Muscle layer of duodenum (tissue), 2 donors: ENCODE results near the gene SPOCK1.

Source experiments
- H3K27ac ChIP-seq: one replicate; pipeline ENCODE4 v1.7.0; 2013; ENCODE audit warnings: mild to moderate bottlenecking, low read length
- H3K27me3 ChIP-seq: one replicate; pipeline ENCODE4 v1.7.0; 2013; ENCODE audit warnings: low read depth, mild to moderate bottlenecking, control low read depth, low read length
- H3K36me3 ChIP-seq, 2 donors: one replicate each; pipeline ENCODE4 v1.7.0; 2013; ENCODE audit warnings: low read length in 2 of 2, control low read depth in 1 of 2, mild to moderate bottlenecking in 1 of 2; ENCODE audit not compliant: insufficient read depth in 2 of 2, control insufficient read depth in 1 of 2
- H3K4me1 ChIP-seq, 2 donors: one replicate each; pipeline ENCODE4 v1.7.0; 2013; ENCODE audit warnings: low read length in 2 of 2, mild to moderate bottlenecking in 2 of 2, control low read depth in 1 of 2, moderate library complexity in 1 of 2; ENCODE audit not compliant: insufficient read depth in 2 of 2, control insufficient read depth in 1 of 2
- H3K4me3 ChIP-seq, 2 donors: one replicate each; pipeline ENCODE4 v1.7.0; 2013; ENCODE audit warnings: low read length in 2 of 2, low read depth in 1 of 2, mild to moderate bottlenecking in 1 of 2
- H3K9me3 ChIP-seq, 2 donors: one replicate each; pipeline ENCODE4 v1.7.0; 2013; ENCODE audit warnings: low read length in 2 of 2, control low read depth in 1 of 2, mild to moderate bottlenecking in 1 of 2; ENCODE audit not compliant: control insufficient read depth in 1 of 2
- donor health status: healthy.

SPOCK1 gene

DNA sequence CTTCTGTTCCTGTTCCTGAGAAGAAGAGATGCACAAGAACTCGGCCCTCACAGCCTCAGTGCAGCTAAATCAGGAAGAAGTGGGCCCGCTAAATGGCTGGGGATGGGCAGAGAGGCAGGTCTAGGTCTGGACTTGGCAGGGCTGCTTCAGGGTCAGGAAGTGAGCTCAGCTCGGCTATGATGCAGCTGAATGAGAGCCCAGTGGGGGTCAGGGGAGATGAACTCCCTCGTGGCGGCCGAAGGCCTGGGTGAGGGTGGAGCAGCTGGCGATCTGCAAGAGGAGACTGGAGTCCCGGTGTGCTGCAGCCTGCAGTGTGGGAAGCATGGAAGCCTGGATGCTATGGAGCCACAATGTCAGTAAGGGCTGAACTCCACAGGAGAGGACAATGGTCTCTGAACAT lies 466.2 kb downstream of the SPOCK1 start:
- Histone ChIP-seq H3K27ac (no peak overlapping the region), H3K4me1 (no peaks in the 10 kb centered on the region), H3K4me3 (no peak overlapping the region), H3K36me3 (no peaks in the 10 kb centered on the region), H3K27me3 (no peaks in the 10 kb centered on the region), H3K9me3 (no peaks in the 10 kb centered on the region)

DNA sequence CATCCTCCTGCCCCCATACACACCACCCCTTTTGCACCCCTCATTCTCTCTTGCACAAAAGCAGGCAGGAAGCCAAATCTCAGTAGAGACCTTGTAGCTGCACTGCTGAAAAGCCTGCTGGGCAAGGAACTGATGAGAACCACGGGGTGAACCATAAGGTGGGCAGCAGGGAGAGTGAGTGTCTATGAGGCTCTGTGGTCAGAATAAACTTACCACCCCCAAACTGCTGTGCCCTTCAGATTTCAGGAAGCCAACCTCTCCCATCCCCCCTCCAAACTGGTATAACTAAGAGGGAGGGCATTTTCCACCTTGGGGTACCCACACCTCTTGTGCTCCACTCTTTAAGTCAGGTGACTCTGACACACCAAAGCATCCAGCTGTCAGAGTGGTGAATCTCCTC lies 471.4 kb downstream of the SPOCK1 start:
- Histone ChIP-seq H3K27me3 (no peaks in the 10 kb centered on the region), H3K4me1 (no peaks in the 10 kb centered on the region), H3K4me3 (no peak overlapping the region), H3K27ac (no peak overlapping the region), H3K9me3 (no peaks in the 10 kb centered on the region), H3K36me3 (no peaks in the 10 kb centered on the region)

DNA sequence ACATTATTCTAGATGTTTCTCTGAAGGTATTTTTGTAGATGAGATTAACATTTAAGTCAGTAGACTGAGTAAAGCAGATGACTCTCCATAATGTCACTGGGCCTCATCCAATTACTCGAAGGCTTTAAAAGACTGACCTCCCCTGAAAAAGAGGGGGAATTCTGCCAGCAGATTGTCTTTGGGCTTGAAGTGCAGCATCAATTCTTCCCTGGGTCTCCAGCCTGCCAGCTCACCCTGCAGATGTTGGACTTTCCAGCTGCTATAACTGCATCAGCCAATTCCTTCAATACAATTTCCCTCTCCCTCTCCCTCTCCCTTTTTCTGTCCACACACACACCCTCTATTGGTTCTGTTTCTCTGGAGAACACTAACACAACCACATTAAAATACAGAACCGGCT lies 472.8 kb downstream of the SPOCK1 start:
- no peaks in the 10 kb centered on the region for H3K36me3 ChIP-seq
- no peaks in the 10 kb centered on the region for H3K9me3 ChIP-seq
- H3K27ac ChIP-seq, result no peak overlapping the region
- H3K4me1 ChIP-seq, result peaks cover 0 to 3% of the 10 kb centered on the region in 2 donors
- H3K4me3 ChIP-seq, result no peak overlapping the region
- H3K27me3 ChIP-seq, result no peaks in the 10 kb centered on the region

DNA sequence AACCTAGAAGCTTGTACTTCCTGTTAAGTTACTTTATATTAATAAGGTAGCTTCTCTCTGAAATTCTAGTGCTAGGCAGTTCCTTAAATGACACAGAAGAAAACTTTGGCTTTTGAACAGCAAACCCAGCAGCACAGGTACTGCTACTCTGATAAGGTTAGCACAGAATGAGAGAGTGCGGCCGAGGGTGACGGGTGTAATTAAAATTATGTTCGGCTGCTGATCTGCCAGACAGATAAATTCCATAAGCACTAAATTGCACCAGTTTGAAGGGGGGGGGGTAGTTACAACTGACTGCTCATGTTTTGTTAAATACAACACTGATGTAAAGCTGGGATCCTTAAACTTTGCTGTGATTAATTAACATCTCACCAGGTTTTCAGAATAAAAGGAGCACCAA lies 475.1 kb downstream of the SPOCK1 start:
- peaks cover 0 to 3% of the 10 kb centered on the region in 2 donors for H3K4me1 ChIP-seq
- no peak overlapping the region for H3K4me3 ChIP-seq
- H3K27ac ChIP-seq, result no peak overlapping the region
- H3K9me3 ChIP-seq, result no peaks in the 10 kb centered on the region
- H3K27me3 ChIP-seq, result no peaks in the 10 kb centered on the region
- H3K36me3 ChIP-seq, result no peaks in the 10 kb centered on the region

DNA sequence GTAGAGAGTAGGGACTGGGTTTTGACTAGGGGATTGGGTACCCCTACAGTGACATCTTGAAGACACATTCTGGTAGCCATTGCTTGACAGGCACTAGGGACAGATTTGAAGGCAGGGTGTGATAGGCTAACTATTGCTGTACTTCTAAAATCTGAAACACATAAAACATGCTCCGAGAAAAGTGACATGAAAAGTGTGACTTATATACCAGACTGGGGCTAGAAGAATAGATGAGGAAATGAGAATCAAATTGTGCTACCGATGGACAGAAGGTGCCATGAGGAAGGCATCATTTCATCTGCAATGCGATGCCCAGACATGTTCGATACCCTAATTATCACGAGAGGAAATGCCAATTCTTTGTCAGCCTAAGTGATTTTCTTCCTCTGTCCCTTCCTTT lies 475.8 kb downstream of the SPOCK1 start:
- H3K36me3 ChIP-seq, result no peaks in the 10 kb centered on the region
- H3K27ac ChIP-seq, result no peak overlapping the region
- peaks cover 0 to 3% of the 10 kb centered on the region in 2 donors for H3K4me1 ChIP-seq
- no peaks in the 10 kb centered on the region for H3K9me3 ChIP-seq
- no peak overlapping the region for H3K4me3 ChIP-seq
- no peaks in the 10 kb centered on the region for H3K27me3 ChIP-seq

DNA sequence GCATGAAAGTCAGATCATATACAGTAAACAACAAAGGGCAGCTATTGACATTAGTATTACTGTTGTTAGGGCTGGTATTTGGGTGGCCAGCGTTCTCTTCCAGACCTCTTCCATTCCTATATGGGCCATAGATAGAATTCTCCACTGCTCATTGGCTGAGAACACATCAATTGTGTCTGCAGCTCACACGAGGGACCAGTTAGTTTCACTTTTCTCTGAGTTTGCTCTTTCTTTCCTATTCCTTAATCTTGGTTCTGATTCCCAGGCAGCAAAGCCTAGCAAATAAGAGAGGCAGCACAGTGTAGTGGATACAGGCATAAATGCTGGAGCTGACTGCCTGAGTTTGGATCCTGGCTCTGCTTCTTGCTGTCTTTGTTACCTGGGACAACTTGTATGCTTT lies 476.4 kb downstream of the SPOCK1 start:
- H3K27me3 ChIP-seq, result no peaks in the 10 kb centered on the region
- H3K36me3 ChIP-seq, result no peaks in the 10 kb centered on the region
- no peak overlapping the region for H3K27ac ChIP-seq
- peaks cover 0 to 3% of the 10 kb centered on the region in 2 donors for H3K4me1 ChIP-seq
- peak overlapping the region in 1 of 2 donors; percentile 11 for H3K4me3 ChIP-seq
- H3K9me3 ChIP-seq, result no peaks in the 10 kb centered on the region

DNA sequence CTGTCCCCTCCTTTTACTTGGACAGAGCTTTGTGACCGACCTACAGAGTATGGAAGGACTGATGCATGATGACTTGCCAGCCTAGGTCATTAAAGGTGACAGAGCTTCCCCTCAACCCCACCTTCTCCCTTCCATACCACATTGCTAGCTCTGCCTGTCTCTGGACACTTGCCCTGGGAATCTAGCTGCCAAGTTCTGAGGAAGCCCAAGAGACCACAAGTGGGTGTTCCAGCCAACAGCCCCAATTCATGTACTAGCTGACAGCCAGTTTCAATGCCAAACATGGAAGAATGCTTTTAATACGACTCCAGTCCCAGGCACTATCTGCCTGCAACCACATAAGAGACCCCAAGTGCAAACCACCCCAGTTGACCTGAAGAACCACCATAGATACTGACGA lies 477.1 kb downstream of the SPOCK1 start:
- H3K36me3 ChIP-seq, result no peaks in the 10 kb centered on the region
- H3K4me1 ChIP-seq, result peaks cover 0 to 3% of the 10 kb centered on the region in 2 donors
- no peaks in the 10 kb centered on the region for H3K9me3 ChIP-seq
- no peak overlapping the region for H3K4me3 ChIP-seq
- no peaks in the 10 kb centered on the region for H3K27me3 ChIP-seq
- H3K27ac ChIP-seq, result no peak overlapping the region

DNA sequence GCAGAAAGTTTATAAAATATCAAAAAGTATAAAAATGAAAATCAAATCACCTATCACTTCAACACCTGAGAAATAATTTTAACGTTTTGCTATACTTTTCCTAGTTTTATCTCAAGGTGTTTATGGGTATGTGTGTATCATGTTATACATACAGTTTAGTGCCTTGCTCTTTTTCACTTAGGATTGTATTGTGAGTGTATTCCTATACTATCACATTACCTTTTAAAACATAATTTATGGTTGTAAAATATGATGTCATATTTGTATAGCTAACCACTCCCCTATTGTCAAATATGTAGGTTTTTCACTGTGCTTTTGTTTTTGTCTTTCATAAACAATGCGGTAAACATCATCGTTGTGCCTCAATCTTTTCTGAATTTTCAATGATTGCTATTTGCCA lies 479.9 kb downstream of the SPOCK1 start:
- Histone ChIP-seq H3K9me3 (no peaks in the 10 kb centered on the region), H3K27me3 (no peaks in the 10 kb centered on the region), H3K36me3 (no peaks in the 10 kb centered on the region), H3K27ac (no peak overlapping the region), H3K4me3 (no peak overlapping the region), H3K4me1 (peaks cover 0 to 3% of the 10 kb centered on the region in 2 donors)

DNA sequence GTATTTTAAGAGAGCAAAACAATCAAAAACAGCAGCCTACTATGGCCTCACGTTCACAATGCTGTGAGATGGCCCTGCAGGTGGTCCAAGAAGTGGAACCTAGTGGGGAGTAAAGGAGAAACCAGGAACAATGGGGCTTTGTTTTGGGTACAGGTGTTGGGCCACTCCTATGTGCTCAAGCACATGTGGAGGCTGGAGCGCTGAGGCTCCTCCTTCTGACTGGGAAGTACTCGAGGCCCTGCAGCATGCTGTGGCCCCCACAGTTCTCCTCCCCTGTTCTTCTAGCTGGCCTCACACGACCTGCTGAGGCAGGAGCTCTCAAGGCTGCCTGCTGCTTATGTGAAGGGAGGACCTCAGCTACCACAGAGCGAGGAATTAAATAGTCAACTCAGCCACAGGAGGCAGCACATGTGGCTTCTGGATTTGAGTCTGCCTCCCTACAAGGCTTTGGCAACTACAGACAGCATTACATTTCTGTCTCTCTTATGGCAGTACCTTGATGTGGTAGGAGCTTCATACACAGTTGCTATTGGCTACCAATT lies 482.3 kb downstream of the SPOCK1 start:
- no peaks in the 10 kb centered on the region for H3K4me1 ChIP-seq
- no peak overlapping the region for H3K4me3 ChIP-seq
- no peaks in the 10 kb centered on the region for H3K27me3 ChIP-seq
- H3K9me3 ChIP-seq, result no peaks in the 10 kb centered on the region
- no peak overlapping the region for H3K27ac ChIP-seq
- H3K36me3 ChIP-seq, result no peaks in the 10 kb centered on the region

DNA sequence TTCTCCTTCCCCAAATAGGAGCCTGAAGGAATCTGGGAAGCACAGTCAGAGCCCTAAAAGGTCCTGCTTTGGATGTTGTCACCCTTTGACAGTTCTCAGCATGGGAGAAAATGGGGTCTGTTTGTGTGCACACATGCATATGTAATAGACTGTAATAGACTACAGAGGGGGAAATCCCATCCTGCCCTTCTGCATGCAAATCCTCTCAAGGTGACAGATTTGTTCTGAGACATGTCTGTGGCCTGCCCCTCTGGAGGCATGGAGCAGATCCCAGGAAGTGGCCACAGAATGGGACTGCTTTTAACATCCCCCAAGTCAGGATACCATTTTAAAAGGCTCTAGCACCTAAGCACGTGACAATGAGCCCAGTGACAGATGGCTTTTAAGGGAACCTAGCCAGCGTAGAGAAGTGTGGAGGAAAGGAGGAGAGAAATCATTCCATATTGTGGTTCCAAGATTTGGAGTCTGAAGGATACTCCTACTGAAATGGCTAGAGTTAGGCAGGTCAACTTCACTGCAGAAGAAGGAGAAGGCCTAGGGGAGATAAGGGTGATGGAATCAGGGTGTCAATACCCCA lies 483.5 kb downstream of the SPOCK1 start:
- no peaks in the 10 kb centered on the region for H3K27me3 ChIP-seq
- H3K9me3 ChIP-seq, result no peaks in the 10 kb centered on the region
- no peaks in the 10 kb centered on the region for H3K36me3 ChIP-seq
- H3K4me1 ChIP-seq, result no peaks in the 10 kb centered on the region
- no peak overlapping the region for H3K4me3 ChIP-seq
- H3K27ac ChIP-seq, result no peak overlapping the region

- no peak overlapping the region for H3K27ac ChIP-seq
- no peak overlapping the region for H3K4me3 ChIP-seq
- H3K9me3 ChIP-seq, result no peaks in the 10 kb centered on the region
- no peaks in the 10 kb centered on the region for H3K27me3 ChIP-seq
- H3K36me3 ChIP-seq, result no peaks in the 10 kb centered on the region
- no peaks in the 10 kb centered on the region for H3K4me1 ChIP-seq
Measured at GRCh38 chr5:137014731-137015130, 484.4 kb downstream of the SPOCK1 start.

DNA sequence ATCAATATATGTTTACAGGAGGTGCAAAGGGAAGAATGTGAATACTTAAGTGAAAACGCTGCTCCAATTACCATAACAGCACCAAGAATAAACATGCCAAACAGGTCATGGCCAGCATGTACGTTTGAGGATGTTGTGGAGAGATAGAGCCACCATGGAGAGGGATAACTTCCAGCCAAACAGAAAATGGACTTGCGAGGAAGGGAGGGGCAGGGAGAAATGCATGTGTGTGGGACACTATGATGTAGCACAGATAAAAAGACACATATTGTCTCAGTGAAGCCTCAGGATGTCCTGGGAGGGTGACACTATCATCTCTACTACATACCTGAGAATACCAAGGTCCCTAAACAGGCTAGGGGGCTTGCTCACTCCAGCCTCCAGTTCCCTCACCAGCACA lies 488.9 kb downstream of the SPOCK1 start:
- H3K36me3 ChIP-seq, result no peaks in the 10 kb centered on the region
- H3K4me3 ChIP-seq, result no peak overlapping the region
- no peaks in the 10 kb centered on the region for H3K4me1 ChIP-seq
- no peaks in the 10 kb centered on the region for H3K27me3 ChIP-seq
- no peaks in the 10 kb centered on the region for H3K9me3 ChIP-seq
- no peak overlapping the region for H3K27ac ChIP-seq
